A673 (cell line): Measurements from ENCODE around the gene RASA4B. TPM values are rescaled to one million over a fixed set of nuclear protein-coding genes. Genes with fewer than 3 reads are reported as not detected.
"Not testable (repeated sequence)": the region's sequence is repeated elsewhere in the genome, so short reads cannot be mapped to it uniquely, and the experiment has no call there.

ENCODE experiments used
- BruUV-seq: library from RNA; stranded (reverse); fragments of 400-500 nt; replicated peaks from 2 replicates; lab custom pipeline; 2021; lab: Mats Ljungman, UMichigan
- CTCF ChIA-PET: fragments of 300-600 bp; sonication (Branson Sonifier 250); formaldehyde crosslinking; loops from one replicate; lab custom pipeline; 2022; ENCODE audit warnings: antibody characterized with exemption; lab: Charles Lee
- POLR2A ChIA-PET: fragments of 300-600 bp; sonication (Branson Sonifier 250); formaldehyde crosslinking; loops from one replicate; lab custom pipeline; 2022; ENCODE audit warnings: antibody characterized with exemption; ENCODE audit not compliant: low non-redundant PET; lab: Charles Lee
- DNase-seq: peaks from one replicate; pipeline ENCODE4 v3.0.0-alpha.2; 2015; ENCODE audit warnings: low spot score
- H3K27ac ChIP-seq: fragments of 200-600 bp; sonication (generic); 2 replicates; pipeline ENCODE4 v1.5.1; 2016; ENCODE audit warnings: mixed run types, low read depth, mild to moderate bottlenecking, mixed read lengths, antibody characterized with exemption, low read length; ENCODE audit not compliant: poor library complexity, severe bottlenecking
- H3K27me3 ChIP-seq: fragments of 200-600 bp; sonication (generic); replicated peaks from 2 replicates; pipeline ENCODE4 v1.6.1; 2017; ENCODE audit warnings: mixed run types, low read depth, mild to moderate bottlenecking, mixed read lengths, antibody characterized with exemption, low read length; ENCODE audit not compliant: insufficient read depth, poor library complexity
- H3K36me3 ChIP-seq: fragments of 200-600 bp; sonication (generic); 2 replicates; pipeline ENCODE4 v1.6.1; 2016; ENCODE audit warnings: mixed run types, mild to moderate bottlenecking, mixed read lengths, antibody characterized with exemption, low read length; ENCODE audit not compliant: insufficient read depth, poor library complexity, severe bottlenecking
- H3K4me1 ChIP-seq: fragments of 200-600 bp; sonication (generic); 2 replicates; pipeline ENCODE4 v1.6.1; 2017; ENCODE audit warnings: mixed run types, mild to moderate bottlenecking, mixed read lengths, antibody characterized with exemption, low read length; ENCODE audit not compliant: insufficient read depth, poor library complexity, severe bottlenecking
- H3K4me3 ChIP-seq: fragments of 200-600 bp; sonication (generic); 2 replicates; pipeline ENCODE4 v1.5.1; 2016; ENCODE audit warnings: low read depth, mixed run types, mild to moderate bottlenecking, mixed read lengths, low read length; ENCODE audit not compliant: poor library complexity, severe bottlenecking
- H3K9me3 ChIP-seq: fragments of 200-600 bp; sonication (generic); 2 replicates; pipeline ENCODE4 v1.6.1; 2016; ENCODE audit warnings: mixed run types, low read depth, mild to moderate bottlenecking, mixed read lengths, antibody characterized with exemption, low read length; ENCODE audit not compliant: poor library complexity, severe bottlenecking
- intact Hi-C: fragments of 100-400 bp; cut with micrococcal nuclease; formaldehyde crosslinking; loops from one replicate; pipeline ENCODE4 v1.10.0; 2022; ENCODE audit not compliant: unreplicated experiment
- total RNA-seq: library from RNA; stranded (reverse); gene quantifications from 2 replicates; pipeline ENCODE4 v1.2.3, GENCODE V29; 2021
- TF ChIP-seq, protein P1 (sequence below): fragments of 300-800, 200-600 bp; sonication (generic); conservative IDR thresholded peaks from 2 replicates; pipeline ENCODE4 v1.5.1; 2017; ENCODE audit warnings: low read depth, mild to moderate bottlenecking, antibody characterized with exemption, low read length, moderate library complexity, mixed read lengths

Gene RASA4B
- total RNA-seq, 1 experiment from 2014 or later = 1.8 TPM

DNA sequence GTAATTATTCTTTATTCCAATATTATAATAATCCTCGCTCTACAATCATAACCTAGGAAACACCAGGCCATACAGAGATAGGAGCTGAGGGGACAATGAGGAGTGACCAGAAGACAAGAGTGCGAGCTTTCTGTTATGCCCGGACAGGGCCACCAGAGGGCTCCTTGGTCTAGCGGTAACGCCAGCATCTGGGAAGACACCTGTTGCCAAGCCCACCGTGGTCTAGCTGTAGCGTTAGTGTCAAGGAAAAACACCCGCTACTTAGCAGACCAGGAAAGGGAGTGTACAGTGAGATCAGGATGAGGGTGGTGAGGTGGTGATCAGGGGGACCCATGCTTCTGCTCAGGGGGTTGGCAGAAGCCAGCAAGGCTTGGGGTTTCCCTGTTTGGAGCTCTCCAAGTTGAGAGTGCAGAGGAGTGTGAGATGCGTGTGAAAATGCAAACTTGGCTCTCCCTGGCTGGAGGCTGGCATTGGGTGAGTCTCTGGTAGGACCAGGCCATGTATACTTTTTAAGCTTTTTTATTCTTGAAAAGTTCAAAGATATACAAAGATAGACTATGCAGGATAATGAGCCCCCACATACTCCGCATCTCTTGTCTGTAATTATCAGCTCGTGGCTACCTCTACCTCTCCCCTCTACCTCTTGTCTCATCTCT is 37.5 kb downstream of the RASA4B start:
- H3K27ac ChIP-seq, intact Hi-C loops, H3K36me3 ChIP-seq, H3K27me3 ChIP-seq, DNase-seq, POLR2A ChIA-PET, H3K4me3 ChIP-seq, H3K4me1 ChIP-seq, CTCF ChIA-PET, H3K9me3 ChIP-seq, BruUV-seq: not testable (repeated sequence)
- TF ChIP-seq, protein P1, sequence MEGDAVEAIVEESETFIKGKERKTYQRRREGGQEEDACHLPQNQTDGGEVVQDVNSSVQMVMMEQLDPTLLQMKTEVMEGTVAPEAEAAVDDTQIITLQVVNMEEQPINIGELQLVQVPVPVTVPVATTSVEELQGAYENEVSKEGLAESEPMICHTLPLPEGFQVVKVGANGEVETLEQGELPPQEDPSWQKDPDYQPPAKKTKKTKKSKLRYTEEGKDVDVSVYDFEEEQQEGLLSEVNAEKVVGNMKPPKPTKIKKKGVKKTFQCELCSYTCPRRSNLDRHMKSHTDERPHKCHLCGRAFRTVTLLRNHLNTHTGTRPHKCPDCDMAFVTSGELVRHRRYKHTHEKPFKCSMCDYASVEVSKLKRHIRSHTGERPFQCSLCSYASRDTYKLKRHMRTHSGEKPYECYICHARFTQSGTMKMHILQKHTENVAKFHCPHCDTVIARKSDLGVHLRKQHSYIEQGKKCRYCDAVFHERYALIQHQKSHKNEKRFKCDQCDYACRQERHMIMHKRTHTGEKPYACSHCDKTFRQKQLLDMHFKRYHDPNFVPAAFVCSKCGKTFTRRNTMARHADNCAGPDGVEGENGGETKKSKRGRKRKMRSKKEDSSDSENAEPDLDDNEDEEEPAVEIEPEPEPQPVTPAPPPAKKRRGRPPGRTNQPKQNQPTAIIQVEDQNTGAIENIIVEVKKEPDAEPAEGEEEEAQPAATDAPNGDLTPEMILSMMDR = peak; percentile 35

DNA sequence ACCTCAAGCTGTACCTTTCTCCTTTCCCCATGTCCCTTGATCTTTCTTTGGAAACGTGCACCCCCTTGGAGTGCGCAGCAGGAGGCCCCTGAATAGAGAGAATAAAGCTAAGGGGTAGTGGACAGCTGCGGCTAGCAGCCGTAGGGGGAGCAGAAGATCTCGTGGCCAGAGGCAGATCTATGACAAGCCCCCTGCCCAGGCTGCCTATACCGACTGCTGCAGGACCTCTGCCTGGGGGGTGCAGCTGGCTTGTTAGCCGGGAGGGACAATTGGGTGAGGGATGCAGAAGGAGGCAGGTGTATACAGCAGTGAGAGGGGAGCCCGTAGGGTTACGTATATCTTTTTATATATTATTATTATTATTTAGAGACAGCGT is 38.4 kb downstream of the RASA4B start:
- H3K9me3 ChIP-seq, POLR2A ChIA-PET, H3K4me3 ChIP-seq, CTCF ChIA-PET, H3K36me3 ChIP-seq, H3K4me1 ChIP-seq, H3K27ac ChIP-seq, H3K27me3 ChIP-seq, intact Hi-C loops, BruUV-seq, DNase-seq: not testable (repeated sequence)

DNA sequence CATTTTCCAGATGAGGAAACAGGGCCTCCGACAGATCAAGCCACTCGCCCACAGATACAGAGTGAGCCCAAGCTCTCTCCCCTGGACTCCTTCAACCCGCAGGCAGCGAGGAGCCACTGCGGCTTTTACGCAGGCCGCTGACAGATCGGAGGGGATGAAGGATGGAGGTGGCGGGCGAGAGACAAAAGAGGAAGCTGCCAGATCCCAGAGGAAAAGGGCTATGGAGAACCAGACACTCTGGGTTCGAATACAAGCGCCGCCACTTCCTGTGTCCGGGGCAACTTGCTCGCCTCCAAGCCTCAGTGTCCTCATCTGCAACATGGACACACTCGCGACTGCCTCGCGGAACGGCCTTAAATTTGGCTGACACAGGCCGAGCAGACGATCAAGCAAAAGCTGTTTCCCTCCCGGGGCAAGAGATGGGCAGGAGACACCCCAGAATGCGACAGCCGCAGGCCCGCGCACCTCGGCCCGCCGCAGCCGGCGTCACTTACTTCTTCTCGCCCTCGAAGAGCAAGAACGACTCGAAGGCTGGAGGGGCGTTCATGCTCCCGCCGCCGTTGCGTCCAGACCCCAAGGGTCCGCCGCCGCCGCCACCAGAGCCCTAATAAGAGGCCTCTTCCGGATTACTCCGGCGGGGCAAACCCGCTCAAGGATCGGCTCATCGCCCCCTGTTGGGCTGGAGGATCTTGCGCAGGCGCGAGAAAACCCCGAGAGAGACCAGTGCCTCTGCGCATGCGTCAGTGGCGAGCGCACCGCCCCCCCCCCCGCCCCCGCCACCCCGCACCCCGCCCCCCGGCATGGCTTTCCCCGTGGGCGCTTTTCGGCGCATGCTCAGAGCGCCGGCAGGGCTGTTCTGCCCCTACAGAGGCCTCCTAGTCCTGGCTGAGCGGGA is 39.0 kb downstream of the RASA4B start, which contains the start of gene POLR2J:
TSS of gene POLR2J (minus strand) at position 609 of the 895 bp plus-strand sequence. CDS start at position 547, 62 bp downstream.
- H3K36me3 ChIP-seq, intact Hi-C loops, H3K27ac ChIP-seq, POLR2A ChIA-PET, CTCF ChIA-PET, H3K27me3 ChIP-seq, H3K4me1 ChIP-seq, H3K9me3 ChIP-seq: not testable (repeated sequence)
- TSS peak; percentile 76 for BruUV-seq
- peak; percentile 57 for DNase-seq
- H3K4me3 ChIP-seq = peak within 1 kb of the TSS; percentile 40

DNA sequence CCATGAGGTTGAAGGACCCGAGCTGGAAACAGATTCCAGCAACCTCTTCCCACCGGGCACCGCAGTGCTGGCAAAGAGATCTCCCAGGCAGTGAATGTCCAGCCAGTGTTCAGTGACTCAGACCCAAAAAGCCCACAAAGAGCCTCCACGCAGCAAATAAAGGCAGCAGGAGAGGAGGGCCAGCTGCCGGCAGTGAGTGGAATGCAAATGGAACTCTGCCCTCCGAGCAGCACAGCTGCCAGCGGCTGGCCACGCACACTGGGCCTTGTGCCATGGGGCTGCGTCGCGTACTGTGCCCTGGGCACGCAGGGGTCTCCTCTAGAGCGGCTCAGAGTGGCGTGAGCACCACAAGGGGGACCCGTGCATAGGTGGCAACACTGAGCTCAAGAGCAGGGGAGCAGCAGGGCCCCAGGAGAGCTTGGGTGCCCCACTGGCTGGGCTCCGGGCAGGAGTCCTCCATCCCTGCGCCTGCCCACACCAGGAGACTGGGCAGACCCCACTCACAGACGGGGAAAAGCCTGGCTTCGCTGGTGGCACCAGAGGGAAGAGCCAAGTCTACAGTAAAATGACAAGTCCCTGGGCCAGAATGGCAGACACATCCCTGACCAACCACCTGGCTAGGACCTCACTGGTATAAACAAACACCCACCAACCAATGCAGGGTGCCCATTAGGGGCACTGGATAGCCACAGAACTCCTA is 42.7 kb downstream of the RASA4B start:
- H3K9me3 ChIP-seq, H3K27ac ChIP-seq, CTCF ChIA-PET, DNase-seq, BruUV-seq, intact Hi-C loops, POLR2A ChIA-PET, H3K4me1 ChIP-seq, H3K4me3 ChIP-seq, H3K27me3 ChIP-seq: not testable (repeated sequence)
- peaks cover 16% of the 10 kb centered on the region for H3K36me3 ChIP-seq

DNA sequence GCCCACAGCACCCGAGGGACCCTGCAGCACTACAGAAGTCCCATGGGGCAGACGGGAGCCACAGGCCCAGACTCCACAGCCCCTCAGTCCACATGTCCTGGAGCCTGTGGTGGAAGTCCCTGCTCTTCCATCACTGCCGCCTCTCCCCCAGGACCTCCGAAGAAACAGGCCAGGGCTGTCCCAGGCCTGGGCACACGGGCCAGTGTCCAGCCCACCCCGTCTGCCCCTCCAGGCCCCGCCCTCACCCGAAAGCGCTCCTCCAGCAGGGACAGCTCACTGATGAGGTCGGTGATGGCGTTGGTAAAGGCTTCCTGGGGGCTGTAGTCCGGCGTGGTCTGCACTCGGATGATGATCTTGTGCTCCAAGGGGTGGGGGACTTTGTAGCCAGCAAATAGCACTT is 43.5 kb downstream of the RASA4B start:
- H3K4me1 ChIP-seq, H3K4me3 ChIP-seq, DNase-seq, intact Hi-C loops, H3K27ac ChIP-seq, H3K9me3 ChIP-seq, CTCF ChIA-PET, BruUV-seq, H3K27me3 ChIP-seq, POLR2A ChIA-PET: not testable (repeated sequence)
- peaks cover 23% of the 10 kb centered on the region for H3K36me3 ChIP-seq
